BLaER1 treated with 17β-estradiol and CSF1 and Interleukin-3, amounts not matched to agents 10 nM and 100 nM (cell line): ENCODE results near the gene ZNF367.

ENCODE experiments used
- H3K27ac ChIP-seq, 11 experiments: shearing (Covaris generic); formaldehyde crosslinking; 2 replicates each; pipeline ENCODE4 v1.8.1; 2022
- H3K27me3 ChIP-seq, 11 experiments: shearing (Covaris generic); formaldehyde crosslinking; 2 replicates each; pipeline ENCODE4 v1.8.1; 2022
- H3K36me3 ChIP-seq, 11 experiments: shearing (Covaris generic); formaldehyde crosslinking; 2 replicates each; pipeline ENCODE4 v1.8.1; 2022
- H3K4me1 ChIP-seq, 10 experiments: shearing (Covaris generic); formaldehyde crosslinking; 2 replicates each; pipeline ENCODE4 v1.8.1; 2022
- H3K4me2 ChIP-seq, 11 experiments: shearing (Covaris generic); formaldehyde crosslinking; 2 replicates each; pipeline ENCODE4 v1.8.1; 2022
- H3K4me3 ChIP-seq, 10 experiments: shearing (Covaris generic); formaldehyde crosslinking; 2 replicates each; pipeline ENCODE4 v1.8.1; 2022
- H3K9ac ChIP-seq, 11 experiments: shearing (Covaris generic); formaldehyde crosslinking; 2 replicates each; pipeline ENCODE4 v1.8.1; 2022
- H3K9me3 ChIP-seq, 11 experiments: shearing (Covaris generic); formaldehyde crosslinking; replicated peaks in 1 of 11; 2 replicates each; pipeline ENCODE4 v1.8.1; 2022
- H4K20me1 ChIP-seq, 11 experiments: shearing (Covaris generic); formaldehyde crosslinking; 2 replicates each; pipeline ENCODE4 v1.8.1; 2022
- Cebpa-rat ChIP-seq, 11 experiments: shearing (Covaris generic); IDR thresholded peaks; 2 replicates each; pipeline ENCODE4 v1.8.1; 2022

The ZNF367 gene

DNA sequence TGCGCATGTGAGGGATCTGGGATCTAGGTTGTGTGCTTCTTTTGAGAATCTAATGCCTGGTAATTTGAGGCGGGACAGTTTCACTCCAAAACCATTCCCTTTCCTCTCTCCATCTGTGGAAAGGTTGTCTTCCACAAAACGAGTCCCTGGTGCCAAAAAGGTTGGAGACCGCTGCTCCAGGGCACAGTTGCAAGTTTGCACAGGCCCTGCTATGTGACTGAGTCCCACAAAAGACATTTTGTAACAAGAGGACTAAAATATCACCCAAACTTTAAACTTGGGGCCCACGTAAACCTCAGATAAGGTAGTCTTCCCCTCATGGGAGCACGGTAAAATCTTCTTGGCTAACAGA lies 5.8 kb upstream of the ZNF367 start:
- no peak overlapping the region for H3K27ac ChIP-seq
- H3K9ac ChIP-seq, result no peak overlapping the region
- H4K20me1 ChIP-seq, result no peaks in the 10 kb centered on the region
- no peaks in the 10 kb centered on the region for H3K36me3 ChIP-seq
- no peak overlapping the region for H3K4me3 ChIP-seq
- H3K9me3 ChIP-seq, result no peaks in the 10 kb centered on the region
- no peaks in the 10 kb centered on the region for H3K27me3 ChIP-seq
- no peak for TF ChIP-seq Cebpa-rat (IDR thresholded peaks at IDR 0.05)
- peaks cover 19 to 34% (median 23%) of the 10 kb centered on the region in 10 experiments for H3K4me1 ChIP-seq
- no peak overlapping the region for H3K4me2 ChIP-seq

DNA sequence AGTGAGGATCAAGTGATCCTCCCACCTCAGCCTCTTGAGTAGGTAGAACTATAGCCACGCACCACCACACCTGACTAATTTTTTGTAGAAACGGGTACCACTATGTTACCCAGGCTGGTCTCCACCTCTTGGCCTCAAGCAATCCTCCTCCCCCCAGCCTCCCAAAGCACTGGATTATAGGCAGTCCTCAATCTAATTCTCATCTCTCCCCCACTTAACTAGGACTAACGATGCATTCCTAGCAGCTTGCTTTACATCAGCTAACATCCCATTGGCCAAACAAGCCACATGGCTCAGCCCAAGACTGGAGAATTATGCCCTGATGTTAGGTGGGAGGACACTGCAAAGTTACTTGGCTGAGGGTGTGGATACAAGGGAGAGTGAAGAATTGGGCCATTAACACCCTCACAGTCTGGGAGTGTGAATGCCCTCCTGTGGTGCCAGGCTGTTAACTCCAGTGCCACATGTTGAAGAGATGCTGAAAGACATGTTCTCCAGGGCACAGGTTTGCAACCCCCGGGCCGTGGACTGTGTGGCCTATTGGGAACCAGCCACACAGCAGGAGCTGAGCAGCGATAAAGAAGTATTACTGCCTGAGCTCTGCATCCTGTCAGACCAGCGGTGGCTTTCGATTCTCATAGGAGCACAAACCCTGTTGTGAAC lies 5.3 kb upstream of the ZNF367 start:
- H3K27ac ChIP-seq, result no peak overlapping the region
- no peak overlapping the region for H3K9ac ChIP-seq
- peaks cover 19 to 34% (median 23%) of the 10 kb centered on the region in 10 experiments for H3K4me1 ChIP-seq
- no peak overlapping the region for H3K4me3 ChIP-seq
- no peak for TF ChIP-seq Cebpa-rat (IDR thresholded peaks at IDR 0.05)
- no peaks in the 10 kb centered on the region for H4K20me1 ChIP-seq
- H3K4me2 ChIP-seq, result no peak overlapping the region
- H3K9me3 ChIP-seq, result no peaks in the 10 kb centered on the region
- H3K27me3 ChIP-seq, result no peaks in the 10 kb centered on the region
- H3K36me3 ChIP-seq, result no peaks in the 10 kb centered on the region

- Histone ChIP-seq H3K27ac (peak overlapping the region; percentile 90 to 99 (median 96); a peak in 21 of 22 replicates), H3K4me3 (peak overlapping the region in 5 of 10 experiments; percentile 77 to 93 (median 91); a peak in 8 of 20 replicates), H4K20me1 (peaks cover 0 to 16% (median 14%) of the 10 kb centered on the region in 11 experiments; a peak in 12 of 22 replicates), H3K27me3 (no peaks in the 10 kb centered on the region), H3K9me3 (no peaks in the 10 kb centered on the region), H3K9ac (peak overlapping the region in 10 of 11 experiments; percentile 90 to 99 (median 96); a peak in 19 of 22 replicates), H3K4me2 (peak overlapping the region; percentile 68 to 93 (median 84)), H3K36me3 (peaks cover 0 to 11% (median 0%) of the 10 kb centered on the region in 11 experiments; a peak in 5 of 22 replicates), H3K4me1 (peaks cover 30 to 40% (median 34%) of the 10 kb centered on the region in 10 experiments)
- no peak for TF ChIP-seq Cebpa-rat (IDR thresholded peaks at IDR 0.05)
Measured at GRCh38 chr9:96420468-96421219, 2.5 kb upstream of the ZNF367 start.

- Histone ChIP-seq H3K27ac (peak overlapping the region; percentile 90 to 99 (median 96)), H3K36me3 (peaks cover 0 to 15% (median 0%) of the 10 kb centered on the region in 11 experiments; a peak in 6 of 22 replicates)
Measured at GRCh38 chr9:96419691-96419969, 1.5 kb upstream of the ZNF367 start.

GRCh38 chr9:96418920-96419690 lies 935 bp upstream of the ZNF367 start:
- Histone ChIP-seq H3K27me3 (no peaks in the 10 kb centered on the region), H4K20me1 (peaks cover 0 to 31% (median 28%) of the 10 kb centered on the region in 11 experiments; a peak in 15 of 22 replicates), H3K36me3 (peaks cover 0 to 15% (median 0%) of the 10 kb centered on the region in 11 experiments; a peak in 6 of 22 replicates), H3K4me3 (peak overlapping the region; percentile 74 to 97 (median 86)), H3K9ac (peak overlapping the region; percentile 89 to 99 (median 96)), H3K9me3 (no peaks in the 10 kb centered on the region), H3K27ac (peak overlapping the region; percentile 90 to 99 (median 96)), H3K4me1 (peaks cover 46 to 52% (median 50%) of the 10 kb centered on the region in 10 experiments), H3K4me2 (peak overlapping the region; percentile 68 to 93 (median 84))
- TF ChIP-seq Cebpa-rat (IDR thresholded peaks at IDR 0.05), result no peak

More at GRCh38 chr9:96419691-96419969, 1.5 kb upstream of the ZNF367 start:
- H3K4me1 ChIP-seq, result peaks cover 41 to 47% (median 44%) of the 10 kb centered on the region in 10 experiments
- H3K27me3 ChIP-seq, result no peaks in the 10 kb centered on the region
- TF ChIP-seq Cebpa-rat (IDR thresholded peaks at IDR 0.05), result no peak
- H3K9me3 ChIP-seq, result no peaks in the 10 kb centered on the region
- H3K4me2 ChIP-seq, result peak overlapping the region; percentile 68 to 93 (median 84)
- peak overlapping the region; percentile 89 to 99 (median 96) for H3K9ac ChIP-seq
- H3K4me3 ChIP-seq, result peak overlapping the region; percentile 74 to 97 (median 86)
- peaks cover 0 to 26% (median 23%) of the 10 kb centered on the region in 11 experiments; a peak in 14 of 22 replicates for H4K20me1 ChIP-seq

GRCh38 chr9:96417661-96418082 lies 498 bp downstream of the ZNF367 start:
- peak overlapping the region; percentile 76 to 99 (median 90) for H3K4me2 ChIP-seq
- H3K4me1 ChIP-seq, result peaks cover 60 to 66% (median 63%) of the 10 kb centered on the region in 10 experiments
- peak overlapping the region; percentile 80 to 99 (median 96) for H3K9ac ChIP-seq
- TF ChIP-seq Cebpa-rat (IDR thresholded peaks at IDR 0.05), result no peak
- H3K27ac ChIP-seq, result peak overlapping the region; percentile 15 to 99 (median 96); a peak in 21 of 22 replicates
- H3K9me3 ChIP-seq, result no peaks in the 10 kb centered on the region
- H4K20me1 ChIP-seq, result peaks cover 0 to 46% (median 40%) of the 10 kb centered on the region in 11 experiments; a peak in 16 of 22 replicates
- H3K27me3 ChIP-seq, result no peaks in the 10 kb centered on the region
- H3K4me3 ChIP-seq, result peak overlapping the region; percentile 74 to 97 (median 92)
- H3K36me3 ChIP-seq, result peaks cover 0 to 22% (median 0%) of the 10 kb centered on the region in 11 experiments; a peak in 7 of 22 replicates

- Histone ChIP-seq H3K27me3 (no peaks in the 10 kb centered on the region), H3K36me3 (peaks cover 0 to 23% (median 0%) of the 10 kb centered on the region in 11 experiments; a peak in 8 of 22 replicates), H3K4me2 (peak overlapping the region; percentile 81 to 98 (median 95)), H3K4me1 (peaks cover 65 to 70% (median 69%) of the 10 kb centered on the region in 10 experiments), H3K4me3 (peak overlapping the region; percentile 74 to 97 (median 92)), H3K27ac (peak overlapping the region; percentile 65 to 99 (median 96); a peak in 21 of 22 replicates), H4K20me1 (peaks cover 0 to 51% (median 45%) of the 10 kb centered on the region in 11 experiments; a peak in 16 of 22 replicates), H3K9me3 (no peaks in the 10 kb centered on the region), H3K9ac (peak overlapping the region; percentile 80 to 99 (median 96))
- TF ChIP-seq Cebpa-rat (IDR thresholded peaks at IDR 0.05), result no peak
Measured at GRCh38 chr9:96417051-96417586, 1.1 kb downstream of the ZNF367 start.
